Erythroblast (primary cell): Measurements from ENCODE around the gene RNF224.

Source experiments
- GATA1 ChIP-seq: IDR thresholded peaks from 2 replicates; pipeline ENCODE4 v1.6.1; 2011; ENCODE audit warnings: low read depth, mild to moderate bottlenecking, control low read depth, low read length, moderate library complexity
- POLR2A ChIP-seq: IDR thresholded peaks from 2 replicates; pipeline ENCODE4 v1.6.1; 2011; ENCODE audit warnings: mild to moderate bottlenecking, low read length

DNA sequence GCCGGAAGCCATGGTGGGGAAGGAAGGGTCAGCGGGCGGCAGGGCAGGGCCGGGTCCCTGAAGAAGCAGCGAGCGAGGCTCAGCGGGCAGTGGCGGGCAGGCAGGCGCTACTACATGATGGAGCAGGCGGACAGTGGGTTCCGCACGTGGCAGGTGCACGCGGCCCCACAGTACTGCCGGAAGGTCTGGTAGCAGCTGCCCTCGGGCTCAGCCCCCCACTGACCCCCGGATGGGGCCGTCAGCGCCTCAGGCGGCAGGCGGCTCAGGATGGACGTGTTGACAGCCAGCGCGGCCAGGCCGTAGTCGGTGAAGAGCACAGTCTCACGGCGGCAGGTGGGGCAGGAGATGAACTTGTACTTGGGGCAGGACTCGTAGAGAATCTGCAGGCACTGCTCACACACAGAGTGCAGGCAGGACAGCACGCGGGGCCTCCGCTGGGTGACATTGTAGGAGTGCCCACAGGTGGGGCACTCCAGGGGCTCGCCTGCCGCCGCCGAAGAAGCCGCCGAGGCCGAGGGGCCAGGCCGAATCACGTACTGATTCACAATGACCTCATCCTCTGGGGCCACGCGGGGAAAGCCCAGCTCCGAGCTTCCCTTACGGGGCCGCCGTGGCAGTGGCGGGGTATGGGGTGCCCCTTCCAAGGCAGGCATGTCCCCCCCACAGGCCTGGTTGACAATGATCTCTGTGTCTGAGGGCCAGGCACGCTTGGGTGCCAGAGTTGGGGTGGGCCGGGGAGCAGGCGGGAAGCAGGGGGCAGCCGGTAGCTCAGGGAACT lies 6.8 kb upstream of the RNF224 start:
- TF ChIP-seq POLR2A (no peak), GATA1 (no peak)
